ENCODE results near the gene CXCR6. TPM values are rescaled to one million over a fixed set of nuclear protein-coding genes. Genes with fewer than 3 reads are reported as not detected.
A peak's percentile ranks its signal among the peaks of the same experiment; 100 is the strongest.

CXCR6 gene
- total RNA-seq, 2 donors from 2014 or later = 2.0 to 13.1 TPM

DNA sequence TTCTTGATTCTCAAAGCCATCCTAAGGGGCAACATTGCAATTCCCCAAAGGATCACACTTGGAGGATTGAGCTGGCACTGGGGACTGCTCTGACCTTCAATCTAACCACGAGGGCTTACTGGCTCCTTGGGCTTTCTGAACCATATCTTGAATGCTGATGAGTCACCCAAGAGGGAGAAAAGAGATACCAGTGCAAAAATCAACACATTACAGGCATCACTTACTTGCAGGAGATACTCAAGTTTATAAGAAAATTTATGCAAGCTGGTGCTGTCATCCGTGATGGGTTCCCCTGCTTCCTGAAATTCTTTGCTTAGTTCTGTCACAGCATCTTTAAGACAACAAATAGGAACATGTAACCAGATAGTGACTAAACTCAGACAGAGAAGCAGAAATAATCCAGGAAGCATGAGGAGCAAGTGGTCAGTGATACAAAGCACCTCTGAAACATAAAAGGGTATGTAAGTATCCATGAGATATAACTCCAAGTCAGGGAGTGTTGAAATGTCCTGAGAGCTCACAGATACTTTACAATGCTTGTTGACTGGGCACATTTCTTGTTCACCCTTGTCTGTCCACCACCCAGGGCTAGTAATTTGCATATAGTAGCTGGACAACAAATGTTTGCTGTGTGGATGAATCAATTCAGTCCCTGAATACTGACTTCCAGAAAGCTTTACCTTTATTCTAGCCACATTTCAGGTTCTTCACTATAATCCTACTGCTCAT is 38.2 kb downstream of the CXCR6 start:
- Mint-ChIP-seq H3K9me3 (peaks cover 0 to 3% of the 10 kb centered on the region in 2 donors), H3K27me3 (ENCODE audit: low read depth) (no peaks in the 10 kb centered on the region), H3K4me3 (peak overlapping the region; percentile 61 to 70), H3K4me1 (ENCODE audit: low read depth) (peaks cover 72% of the 10 kb centered on the region), H3K36me3 (ENCODE audit: insufficient read depth in 2 of 2) (peaks cover 15 to 40% of the 10 kb centered on the region in 2 donors), H3K27ac (peak overlapping the region; percentile 17)
- DNase-seq (peak in 1 of 2 donors; percentile 34), ATAC-seq (replicated peaks in 1 of 2) (peak; percentile 64 to 70)

DNA sequence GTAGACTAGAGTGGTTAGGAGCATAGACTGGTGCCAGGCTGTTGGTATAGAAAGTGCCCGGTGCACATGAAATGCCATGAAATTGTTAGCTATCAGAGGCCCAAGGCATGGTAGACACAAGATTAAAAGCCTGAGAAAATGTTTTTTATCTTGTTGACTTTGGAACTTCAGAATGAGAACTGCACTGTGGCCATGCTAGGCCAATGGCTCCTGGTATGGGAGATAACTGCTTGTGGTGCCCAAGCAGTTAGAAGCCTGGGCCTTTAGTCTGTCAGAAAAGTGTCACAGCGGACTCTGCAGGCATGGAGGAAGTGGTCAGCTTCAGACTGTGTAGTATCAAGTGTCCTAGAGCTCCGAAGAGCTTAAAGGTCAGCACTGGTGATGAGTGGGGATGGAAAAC is 40.5 kb downstream of the CXCR6 start:
- peaks cover 10 to 33% of the 10 kb centered on the region in 2 donors for H3K36me3 Mint-ChIP-seq (ENCODE audit: insufficient read depth in 2 of 2)

DNA sequence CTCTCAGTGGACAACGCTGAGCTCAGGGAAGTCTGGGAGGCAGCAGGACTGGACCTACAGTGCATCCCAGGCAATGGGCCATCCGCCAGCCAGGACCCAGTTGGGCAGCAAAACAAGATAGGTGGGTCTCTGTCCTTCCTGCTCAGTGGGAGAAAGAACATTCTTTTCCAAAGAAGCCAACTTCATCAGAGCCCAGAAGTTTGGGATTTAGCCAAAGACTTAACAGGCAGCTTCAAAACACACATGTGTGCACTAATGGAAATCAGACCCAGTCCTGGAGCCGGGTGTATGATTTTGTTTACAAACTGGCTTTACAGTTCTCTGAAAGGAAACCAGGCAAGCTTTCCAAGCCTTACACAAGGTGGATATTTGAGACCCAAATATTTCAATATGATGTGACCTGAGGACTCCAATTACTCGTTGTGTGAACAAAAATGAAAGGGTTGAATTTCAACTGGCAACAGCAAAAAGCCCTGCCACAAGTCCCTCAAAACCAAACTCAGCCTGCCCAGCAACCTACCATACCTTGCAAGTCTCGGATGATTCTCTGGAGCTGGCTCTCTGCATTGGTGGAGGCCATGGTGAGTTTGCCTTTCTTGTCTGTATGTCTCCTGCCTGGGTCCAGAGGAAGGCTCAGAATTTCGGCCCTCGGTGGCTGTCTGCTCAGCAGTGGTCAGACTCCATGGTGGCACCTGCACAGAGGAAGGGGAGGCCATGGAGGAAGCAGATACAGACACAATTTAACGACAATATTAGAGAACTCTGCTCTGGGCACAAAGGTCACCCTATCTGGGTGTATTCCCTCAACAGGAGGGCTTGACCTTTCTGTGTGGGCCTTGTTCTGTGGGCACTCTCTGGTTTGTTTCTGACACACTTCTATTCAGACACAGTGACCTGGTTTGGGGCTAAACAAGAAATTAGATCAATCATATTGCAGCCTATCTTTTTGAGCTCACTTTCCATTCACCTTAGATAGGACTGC is 41.4 kb downstream of the CXCR6 start:
- ATAC-seq (replicated peaks in 1 of 2) (no peak), DNase-seq (no peak)
- Mint-ChIP-seq H3K4me1 (ENCODE audit: low read depth) (peaks cover 72% of the 10 kb centered on the region), H3K9me3 (no peaks in the 10 kb centered on the region), H3K4me3 (no peak overlapping the region), H3K27ac (no peak overlapping the region), H3K36me3 (ENCODE audit: insufficient read depth in 2 of 2) (peaks cover 10 to 25% of the 10 kb centered on the region in 2 donors), H3K27me3 (ENCODE audit: low read depth) (no peaks in the 10 kb centered on the region)

More for the DNA sequence above, 40.5 kb downstream of the CXCR6 start:
- Mint-ChIP-seq H3K9me3 (no peaks in the 10 kb centered on the region), H3K27me3 (ENCODE audit: low read depth) (no peaks in the 10 kb centered on the region), H3K4me1 (ENCODE audit: low read depth) (peaks cover 72% of the 10 kb centered on the region), H3K27ac (no peak overlapping the region), H3K4me3 (no peak overlapping the region)
- DNase-seq = no peak
- no peak for ATAC-seq (replicated peaks in 1 of 2)

DNA sequence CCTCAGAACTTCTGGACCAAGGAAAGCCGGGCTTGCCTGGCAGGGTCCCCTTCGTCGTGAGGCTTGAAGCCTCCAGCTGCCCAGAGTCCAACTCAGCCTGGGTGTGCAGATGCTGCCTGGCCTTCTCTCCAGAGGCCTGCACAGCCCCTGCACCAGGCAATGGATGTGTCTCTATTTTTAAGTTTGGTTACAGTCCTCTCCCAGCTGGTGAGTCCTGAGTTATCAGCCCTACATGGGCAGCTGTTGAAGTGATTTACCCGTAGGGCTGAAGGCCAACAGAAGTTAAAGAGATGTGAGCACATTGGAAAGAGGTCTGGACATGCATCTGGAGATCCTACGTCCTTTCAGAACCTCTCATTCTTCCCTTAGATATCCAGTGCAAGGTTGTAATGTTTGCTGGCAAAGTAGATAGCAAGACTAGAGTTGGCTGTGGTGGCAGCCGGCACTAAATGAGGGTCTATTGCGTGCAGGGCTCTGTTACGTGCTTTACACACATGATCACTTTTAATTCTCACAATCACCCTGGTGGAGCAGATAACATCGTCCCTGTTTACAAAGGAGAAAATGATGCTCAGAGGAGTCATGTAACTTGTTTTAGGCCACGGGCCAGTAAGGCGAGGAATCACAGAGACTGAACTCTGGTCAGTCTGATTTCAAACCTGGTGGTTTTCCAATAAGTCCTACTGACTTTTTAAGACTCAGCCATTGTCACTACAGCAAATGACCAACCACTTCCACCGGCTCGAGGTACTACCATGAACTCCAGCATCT is 42.5 kb downstream of the CXCR6 start:
- Mint-ChIP-seq H3K27ac (no peak overlapping the region), H3K36me3 (ENCODE audit: insufficient read depth in 2 of 2) (peaks cover 8 to 17% of the 10 kb centered on the region in 2 donors), H3K4me3 (no peak overlapping the region), H3K27me3 (ENCODE audit: low read depth) (no peaks in the 10 kb centered on the region), H3K9me3 (no peaks in the 10 kb centered on the region), H3K4me1 (ENCODE audit: low read depth) (peaks cover 74% of the 10 kb centered on the region)
- DNase-seq (no peak), ATAC-seq (replicated peaks in 1 of 2) (no peak)

DNA sequence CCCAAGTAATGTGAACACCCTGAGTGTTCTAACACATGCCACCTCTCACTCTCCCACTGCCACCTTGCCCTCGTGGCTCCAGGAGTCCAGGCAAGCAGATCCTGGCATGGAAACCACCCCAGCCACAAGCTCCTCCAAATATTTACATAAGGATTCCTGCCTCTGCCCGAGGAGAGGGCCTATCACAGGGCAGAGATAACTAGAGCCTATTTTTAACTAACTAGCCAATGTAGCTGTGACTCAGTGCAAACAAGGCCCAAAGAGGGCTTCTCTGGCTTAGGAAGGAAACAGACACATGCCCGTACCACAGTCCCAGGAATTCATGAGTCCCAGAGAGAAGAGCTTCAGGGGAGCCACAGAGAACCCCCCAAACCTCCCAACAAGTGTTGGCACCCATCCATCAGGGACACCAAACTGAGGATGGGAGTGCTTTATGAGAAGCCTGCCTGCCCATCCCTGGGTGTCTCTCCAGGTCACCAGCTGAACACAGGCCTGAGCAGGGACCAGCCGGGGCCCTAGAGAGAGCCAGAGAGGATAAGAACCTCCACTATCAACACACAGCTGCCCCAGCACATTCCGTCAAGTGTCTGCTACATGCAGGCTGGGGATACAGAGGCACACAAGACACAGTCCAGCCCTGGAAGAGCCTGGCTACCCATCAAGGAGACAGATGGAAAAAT is 43.2 kb downstream of the CXCR6 start:
- H3K36me3 Mint-ChIP-seq (ENCODE audit: insufficient read depth in 2 of 2) = peaks cover 4 to 13% of the 10 kb centered on the region in 2 donors
- peak overlapping the region; percentile 22 for H3K27ac Mint-ChIP-seq
- peaks cover 73% of the 10 kb centered on the region for H3K4me1 Mint-ChIP-seq (ENCODE audit: low read depth)
- no peak overlapping the region for H3K4me3 Mint-ChIP-seq
- no peak for ATAC-seq (replicated peaks in 1 of 2)
- no peak for DNase-seq
- no peaks in the 10 kb centered on the region for H3K27me3 Mint-ChIP-seq (ENCODE audit: low read depth)
- H3K9me3 Mint-ChIP-seq = no peaks in the 10 kb centered on the region

DNA sequence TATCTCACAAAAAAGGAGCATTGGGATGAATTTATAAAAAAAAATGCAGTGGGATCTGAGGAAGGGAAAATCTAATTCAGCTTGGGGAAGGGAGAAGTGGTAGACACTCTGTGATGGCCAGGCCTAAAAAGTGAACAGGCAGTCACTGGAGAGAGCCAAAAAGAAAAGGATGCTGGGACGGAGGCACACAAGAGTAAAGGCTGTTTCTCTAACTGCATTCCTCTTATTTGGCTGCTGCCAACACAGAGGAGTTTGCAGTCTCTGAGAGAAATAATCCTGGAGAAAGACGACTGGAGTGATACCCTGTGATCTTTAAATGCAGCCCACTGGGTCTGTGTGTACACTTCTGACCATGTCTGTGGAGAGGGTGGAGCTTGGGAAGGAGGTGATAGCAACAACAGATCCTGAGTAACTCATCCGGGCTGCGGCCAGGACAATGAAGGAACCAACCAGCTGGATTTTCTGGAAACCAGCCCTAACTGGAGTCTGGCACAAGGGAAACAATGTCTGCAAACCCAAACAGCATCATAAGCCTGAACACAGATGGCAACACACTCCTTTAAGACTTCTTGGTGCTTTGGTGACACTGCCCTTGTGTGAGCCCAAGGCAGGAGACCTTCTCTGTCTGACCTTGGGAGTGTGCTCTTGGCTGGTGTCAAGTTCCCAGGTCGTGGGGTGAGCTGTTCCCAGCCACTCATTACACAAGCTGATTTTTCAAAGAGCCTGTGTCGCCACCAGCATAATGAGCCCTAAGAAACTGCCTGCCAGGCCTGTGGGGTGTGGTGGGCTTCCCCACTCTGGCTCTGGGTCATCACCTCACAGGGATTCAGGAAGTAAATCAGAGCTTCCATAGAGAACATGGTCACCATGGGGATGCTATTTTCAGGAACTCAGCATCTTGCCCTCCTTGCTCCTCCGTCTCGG is 44.4 kb downstream of the CXCR6 start:
- H3K36me3 Mint-ChIP-seq (ENCODE audit: insufficient read depth in 2 of 2) = peaks cover 4 to 12% of the 10 kb centered on the region in 2 donors
- peak overlapping the region; percentile 72 for H3K27ac Mint-ChIP-seq
- no peak for DNase-seq
- no peak overlapping the region for H3K4me3 Mint-ChIP-seq
- H3K9me3 Mint-ChIP-seq = no peaks in the 10 kb centered on the region
- no peak for ATAC-seq (replicated peaks in 1 of 2)
- no peaks in the 10 kb centered on the region for H3K27me3 Mint-ChIP-seq (ENCODE audit: low read depth)
- peaks cover 81% of the 10 kb centered on the region for H3K4me1 Mint-ChIP-seq (ENCODE audit: low read depth)

DNA sequence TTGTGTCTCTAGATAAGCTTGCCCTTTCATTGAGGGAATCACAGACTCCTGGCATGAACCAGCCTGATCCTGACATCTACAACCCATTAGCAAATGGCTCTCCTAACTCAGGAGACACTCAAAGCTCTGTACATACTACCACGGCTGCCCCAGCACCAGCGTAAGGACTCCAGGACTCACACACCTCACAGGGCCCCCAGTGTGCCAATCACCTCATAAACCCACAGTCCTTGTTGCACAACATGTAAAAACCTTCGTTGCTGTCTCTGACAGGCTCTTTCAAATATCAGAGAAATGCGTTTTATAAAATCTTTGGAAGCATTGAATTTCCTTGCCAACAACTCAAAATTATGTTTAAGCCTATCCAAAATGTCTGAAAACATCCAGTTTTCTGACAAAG is 45.1 kb downstream of the CXCR6 start:
- H3K9me3 Mint-ChIP-seq = no peaks in the 10 kb centered on the region
- peaks cover 85% of the 10 kb centered on the region for H3K4me1 Mint-ChIP-seq (ENCODE audit: low read depth)
- H3K27ac Mint-ChIP-seq = peak overlapping the region; percentile 72
- ATAC-seq (replicated peaks in 1 of 2) (peak in 1 of 2 donors; percentile 19), DNase-seq (no peak)
- peaks cover 4 to 8% of the 10 kb centered on the region in 2 donors for H3K36me3 Mint-ChIP-seq (ENCODE audit: insufficient read depth in 2 of 2)
- peak overlapping the region in 1 of 2 donors; percentile 64 for H3K4me3 Mint-ChIP-seq
- no peaks in the 10 kb centered on the region for H3K27me3 Mint-ChIP-seq (ENCODE audit: low read depth)

DNA sequence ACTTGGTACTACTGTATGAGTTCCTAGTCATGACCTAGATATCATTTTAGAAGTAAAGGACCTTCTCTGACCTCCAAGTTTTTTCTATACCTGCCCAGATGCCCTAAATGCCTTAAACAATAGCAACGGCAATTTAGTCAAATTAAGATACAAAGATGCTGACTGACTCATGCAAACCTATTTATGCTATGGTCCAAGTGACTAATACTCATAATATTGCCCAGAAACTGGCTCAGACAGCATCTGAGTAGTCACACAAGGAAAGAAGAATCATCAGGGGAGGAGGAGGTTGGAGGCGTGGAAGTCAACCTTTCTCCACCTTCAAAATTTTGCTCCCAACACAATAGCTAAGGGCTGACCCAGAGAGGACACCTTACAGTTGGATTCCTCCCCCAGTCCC is 45.5 kb downstream of the CXCR6 start:
- Mint-ChIP-seq H3K27ac (peak overlapping the region; percentile 72), H3K9me3 (no peaks in the 10 kb centered on the region), H3K4me3 (peak overlapping the region; percentile 6 to 64), H3K4me1 (ENCODE audit: low read depth) (peaks cover 86% of the 10 kb centered on the region), H3K27me3 (ENCODE audit: low read depth) (no peaks in the 10 kb centered on the region), H3K36me3 (ENCODE audit: insufficient read depth in 2 of 2) (peaks cover 4 to 8% of the 10 kb centered on the region in 2 donors)
- ATAC-seq (replicated peaks in 1 of 2) (peak; percentile 44 to 63), DNase-seq (no peak)

DNA sequence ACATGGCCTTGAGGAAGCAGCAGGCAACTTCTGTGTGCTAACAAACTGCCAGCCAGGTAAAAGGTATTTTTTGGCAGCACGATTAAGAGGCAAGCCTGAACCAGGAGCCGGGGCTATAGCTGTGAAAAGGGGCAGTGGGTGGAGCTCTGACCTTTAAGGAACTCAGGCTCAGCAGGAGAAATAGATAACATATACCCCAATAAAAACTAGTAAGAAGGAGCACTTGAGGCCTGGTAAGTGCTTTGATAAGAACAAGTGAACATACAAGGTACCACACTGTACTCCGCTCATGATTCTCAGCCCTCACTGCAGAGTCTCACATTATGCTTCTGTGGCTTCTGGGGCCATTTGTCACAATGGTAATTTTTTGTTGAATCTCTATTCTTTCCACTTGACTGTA is 46.9 kb downstream of the CXCR6 start:
- Mint-ChIP-seq H3K4me3 (no peak overlapping the region), H3K4me1 (ENCODE audit: low read depth) (peaks cover 91% of the 10 kb centered on the region), H3K36me3 (ENCODE audit: insufficient read depth in 2 of 2) (peaks cover 3 to 6% of the 10 kb centered on the region in 2 donors), H3K9me3 (no peaks in the 10 kb centered on the region), H3K27ac (no peak overlapping the region), H3K27me3 (ENCODE audit: low read depth) (no peaks in the 10 kb centered on the region)
- no peak for ATAC-seq (replicated peaks in 1 of 2)
- DNase-seq = no peak

DNA sequence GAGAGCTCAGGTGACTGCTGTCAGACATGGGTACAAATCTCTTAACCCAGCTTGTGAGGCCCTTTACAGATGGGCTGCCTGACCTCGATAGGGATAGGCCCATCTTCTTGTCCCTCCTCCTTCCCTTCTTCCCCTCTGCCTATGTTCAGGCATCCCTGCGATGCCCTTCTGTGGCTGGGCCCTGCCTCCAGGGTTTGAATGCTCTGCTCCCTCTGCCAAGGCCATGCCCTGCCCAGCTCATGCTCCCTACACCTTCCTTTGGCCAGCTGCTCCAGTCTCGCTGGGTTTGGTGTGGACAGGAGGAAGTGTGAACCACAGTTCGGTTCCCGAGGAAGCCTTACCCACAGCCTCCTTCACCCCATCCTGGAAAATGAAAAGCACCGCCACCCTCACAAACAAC is 48.1 kb downstream of the CXCR6 start:
- DNase-seq = no peak
- H3K4me3 Mint-ChIP-seq = peak overlapping the region in 1 of 2 donors; percentile 9
- H3K27me3 Mint-ChIP-seq (ENCODE audit: low read depth) = no peaks in the 10 kb centered on the region
- H3K4me1 Mint-ChIP-seq (ENCODE audit: low read depth) = peaks cover 86% of the 10 kb centered on the region
- H3K27ac Mint-ChIP-seq = peak overlapping the region; percentile 24
- peaks cover 3 to 6% of the 10 kb centered on the region in 2 donors for H3K36me3 Mint-ChIP-seq (ENCODE audit: insufficient read depth in 2 of 2)
- no peaks in the 10 kb centered on the region for H3K9me3 Mint-ChIP-seq
- no peak for ATAC-seq (replicated peaks in 1 of 2)

DNA sequence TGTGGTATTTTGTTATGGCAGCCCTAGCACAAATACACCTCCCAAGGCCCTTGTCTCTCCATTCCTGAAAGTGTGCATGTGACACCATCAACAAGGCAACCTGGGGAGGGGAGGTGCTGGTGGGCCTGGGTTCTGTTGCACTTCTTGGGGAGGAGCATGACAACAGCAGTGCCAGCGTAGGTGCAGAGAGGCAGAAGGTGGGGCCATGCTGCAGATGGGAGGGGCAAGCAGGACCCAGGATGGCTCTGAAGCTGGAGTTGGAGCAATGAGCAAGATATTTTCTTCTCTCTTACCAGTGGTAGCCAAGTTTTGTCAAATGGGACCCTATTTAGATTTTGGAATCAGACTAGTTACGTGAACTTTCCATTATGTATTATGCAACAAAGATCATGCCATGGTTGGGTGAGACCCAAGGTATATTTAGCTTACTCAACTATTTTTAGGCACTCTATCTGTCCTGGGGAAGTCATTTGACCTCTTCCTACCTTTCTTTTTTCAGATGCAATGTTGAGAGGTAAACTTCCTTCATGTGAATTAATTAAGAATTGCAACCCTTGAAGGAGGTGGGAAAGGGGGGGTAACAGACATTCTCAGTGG is 49.0 kb downstream of the CXCR6 start:
- Mint-ChIP-seq H3K27me3 (ENCODE audit: low read depth) (no peaks in the 10 kb centered on the region), H3K4me3 (peak overlapping the region; percentile 48 to 72), H3K4me1 (ENCODE audit: low read depth) (peaks cover 81% of the 10 kb centered on the region), H3K9me3 (no peaks in the 10 kb centered on the region), H3K36me3 (ENCODE audit: insufficient read depth in 2 of 2) (peaks cover 0 to 6% of the 10 kb centered on the region in 2 donors), H3K27ac (no peak overlapping the region)
- DNase-seq = no peak
- no peak for ATAC-seq (replicated peaks in 1 of 2)
